Retinal pigment epithelial cell (primary cell): ENCODE data around the gene SCNN1B.

Experiments used
- DNase-seq: peaks from one replicate; pipeline ENCODE4 v3.0.0-alpha.2; 2010; ENCODE audit warnings: low read depth
- H3K4me3 ChIP-seq: 2 replicates; pipeline ENCODE4 v1.5.1; 2011; ENCODE audit warnings: mild to moderate bottlenecking, low read length, control low read depth, moderate library complexity
- CTCF ChIP-seq: conservative IDR thresholded peaks from 2 replicates; pipeline ENCODE4 v1.5.1; 2011; ENCODE audit warnings: low read depth, low read length, control low read depth, inconsistent platforms

SCNN1B gene

GRCh38 chr16:23339787-23340186 is 37.7 kb downstream of the SCNN1B start:
- no peak for DNase-seq
- no peak overlapping the region for H3K4me3 ChIP-seq
- no peak for TF ChIP-seq CTCF

GRCh38 chr16:23342083-23342640 is 40.1 kb downstream of the SCNN1B start:
- no peak for DNase-seq
- H3K4me3 ChIP-seq: no peak overlapping the region
- no peak for TF ChIP-seq CTCF

GRCh38 chr16:23343643-23344612 is 41.8 kb downstream of the SCNN1B start:
- no peak for TF ChIP-seq CTCF
- no peak overlapping the region for H3K4me3 ChIP-seq
- DNase-seq: no peak

GRCh38 chr16:23345237-23345636 is 43.1 kb downstream of the SCNN1B start:
- no peak for TF ChIP-seq CTCF
- no peak overlapping the region for H3K4me3 ChIP-seq
- DNase-seq: no peak

- TF ChIP-seq CTCF: peak; percentile 29
- DNase-seq: no peak
- no peak overlapping the region for H3K4me3 ChIP-seq
These were observed 46.7 kb downstream of the SCNN1B start for GRCh38 chr16:23348579-23349469.

GRCh38 chr16:23351360-23351759 is 49.3 kb downstream of the SCNN1B start:
- no peak overlapping the region for H3K4me3 ChIP-seq
- no peak for TF ChIP-seq CTCF
- no peak for DNase-seq
